GM18526 (cell line): ENCODE data around the gene FGFR3.

ENCODE experiments used
- POLR2A ChIP-seq: IDR thresholded peaks from 3 replicates; pipeline ENCODE4 v1.6.1; 2011; ENCODE audit not compliant: insufficient read length; ENCODE audit errors: extremely low read depth

The FGFR3 gene

DNA sequence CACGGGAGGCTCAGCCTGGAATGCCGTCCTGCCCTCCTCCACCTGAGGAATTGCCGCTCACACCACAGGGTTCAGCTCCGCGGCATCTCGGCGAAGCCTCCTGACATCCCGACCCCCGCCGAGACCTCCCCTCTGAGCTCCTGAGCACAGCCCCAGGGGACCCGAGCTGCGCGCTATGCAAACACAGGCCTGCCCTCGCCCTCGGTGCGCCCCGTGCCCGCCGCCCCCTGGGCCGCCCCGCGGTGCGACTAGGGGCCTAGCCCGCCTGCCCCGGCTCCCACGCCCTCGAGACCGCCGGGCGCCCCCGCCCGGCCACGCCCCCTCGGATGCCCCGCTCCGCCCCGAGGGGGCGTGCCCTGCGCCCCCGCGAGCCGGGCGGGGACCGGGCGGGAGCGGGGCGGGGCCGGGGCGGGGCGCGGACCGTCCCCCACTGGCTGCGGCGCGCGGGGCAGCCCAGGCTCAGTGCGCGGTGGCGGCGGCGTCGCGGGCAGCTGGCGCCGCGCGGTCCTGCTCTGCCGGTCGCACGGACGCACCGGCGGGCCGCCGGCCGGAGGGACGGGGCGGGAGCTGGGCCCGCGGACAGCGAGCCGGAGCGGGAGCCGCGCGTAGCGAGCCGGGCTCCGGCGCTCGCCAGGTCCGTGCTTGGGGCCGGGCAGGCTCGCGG is at the start of gene FGFR3:
FGFR3 (plus strand) TSS at position 462 of the 664 bp plus-strand sequence. CDS start 642 bp downstream, outside the sequence.
- no peak for TF ChIP-seq POLR2A

- no peak for TF ChIP-seq POLR2A
Measured at GRCh38 chr4:1743551-1743950, 49.5 kb upstream of the FGFR3 start.

DNA sequence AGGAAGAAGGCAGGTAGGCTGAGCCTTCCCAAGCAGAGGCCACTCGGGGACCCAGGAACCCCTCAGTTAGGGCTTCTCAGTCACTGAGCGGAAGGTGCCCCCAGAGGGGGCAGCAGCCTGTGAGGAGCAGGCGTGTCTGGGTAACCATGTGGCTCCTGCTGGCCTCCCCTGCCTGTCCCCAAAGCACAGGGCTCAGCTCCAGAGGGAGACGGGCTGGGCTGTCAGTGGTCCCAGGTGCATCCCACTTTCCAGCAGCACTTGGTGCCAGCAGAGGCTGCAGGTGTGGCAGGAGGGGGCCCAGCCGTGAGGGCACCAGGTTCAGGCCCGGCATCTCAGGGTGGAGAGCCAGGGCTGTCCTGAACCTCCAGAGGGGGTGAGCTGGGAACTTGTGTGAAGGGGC is 49.1 kb upstream of the FGFR3 start:
- TF ChIP-seq POLR2A = no peak

GRCh38 chr4:1744552-1744951 is 48.5 kb upstream of the FGFR3 start:
- no peak for TF ChIP-seq POLR2A

- no peak for TF ChIP-seq POLR2A
Measured at GRCh38 chr4:1745165-1745564, 47.9 kb upstream of the FGFR3 start.

DNA sequence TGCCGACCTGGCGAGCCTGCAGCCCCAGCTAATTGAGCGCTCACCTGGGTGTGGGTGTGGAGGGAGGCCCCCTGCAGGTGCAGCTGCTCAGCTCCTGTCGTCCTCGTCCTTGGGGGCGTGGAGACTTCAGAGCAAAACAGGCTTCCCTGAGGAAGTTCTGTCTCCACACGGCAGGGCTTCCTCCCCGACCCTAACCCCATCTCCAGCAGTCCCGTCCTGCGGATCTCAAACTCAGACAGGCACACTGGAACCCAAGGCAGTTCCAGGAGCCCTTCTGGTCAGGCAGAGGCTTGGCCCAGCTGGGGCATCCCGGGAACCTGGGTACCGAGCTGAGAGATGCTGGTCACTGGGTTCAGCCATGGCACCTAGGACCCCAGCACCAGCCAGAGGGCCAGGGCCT is 47.4 kb upstream of the FGFR3 start:
- TF ChIP-seq POLR2A = no peak

GRCh38 chr4:1746265-1746691 is 46.8 kb upstream of the FGFR3 start:
- no peak for TF ChIP-seq POLR2A

GRCh38 chr4:1746919-1747602 is 46.0 kb upstream of the FGFR3 start:
- TF ChIP-seq POLR2A = no peak

DNA sequence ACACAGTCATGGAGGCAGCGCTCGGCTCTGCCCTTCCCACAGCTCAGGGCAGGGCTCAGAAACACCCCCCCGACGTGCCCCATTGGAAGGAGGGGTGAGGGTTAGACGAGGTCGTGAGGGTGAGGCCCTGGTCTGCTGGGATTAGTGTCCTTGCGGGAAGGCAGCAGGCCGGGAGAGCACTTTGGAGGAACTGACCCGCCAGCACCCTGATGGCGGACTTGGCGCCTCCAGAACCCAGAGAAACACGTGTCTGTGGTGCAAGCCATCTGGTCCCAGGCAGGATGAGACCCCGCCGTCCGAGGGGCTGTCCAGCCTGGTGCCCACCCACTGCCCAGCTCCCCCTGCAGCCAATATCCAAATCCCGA is 45.5 kb upstream of the FGFR3 start:
- no peak for TF ChIP-seq POLR2A

- TF ChIP-seq POLR2A = no peak
Measured at GRCh38 chr4:1748465-1748995, 44.6 kb upstream of the FGFR3 start.

- TF ChIP-seq POLR2A = no peak
Measured at GRCh38 chr4:1749370-1749769, 43.7 kb upstream of the FGFR3 start.

DNA sequence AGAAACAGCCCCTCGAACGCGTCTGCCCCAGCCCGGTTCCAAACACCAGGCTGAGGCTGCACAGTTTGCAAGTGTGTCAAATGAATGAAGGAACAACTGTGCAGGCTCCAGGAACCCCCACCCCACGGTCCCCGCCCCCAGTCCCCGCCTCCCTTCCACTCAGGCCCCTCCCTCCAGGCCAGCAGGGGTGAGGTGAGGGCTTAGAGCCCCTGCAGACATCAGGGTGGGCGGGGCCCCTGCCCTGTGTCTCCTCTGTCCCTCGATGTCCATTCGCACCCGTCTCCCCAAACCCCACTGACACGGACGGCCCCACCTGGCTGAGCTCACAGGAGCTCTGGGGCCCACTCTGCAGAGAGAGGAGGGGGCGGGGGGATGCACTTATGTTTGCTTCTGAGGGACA is 43.3 kb upstream of the FGFR3 start:
- TF ChIP-seq POLR2A = no peak

DNA sequence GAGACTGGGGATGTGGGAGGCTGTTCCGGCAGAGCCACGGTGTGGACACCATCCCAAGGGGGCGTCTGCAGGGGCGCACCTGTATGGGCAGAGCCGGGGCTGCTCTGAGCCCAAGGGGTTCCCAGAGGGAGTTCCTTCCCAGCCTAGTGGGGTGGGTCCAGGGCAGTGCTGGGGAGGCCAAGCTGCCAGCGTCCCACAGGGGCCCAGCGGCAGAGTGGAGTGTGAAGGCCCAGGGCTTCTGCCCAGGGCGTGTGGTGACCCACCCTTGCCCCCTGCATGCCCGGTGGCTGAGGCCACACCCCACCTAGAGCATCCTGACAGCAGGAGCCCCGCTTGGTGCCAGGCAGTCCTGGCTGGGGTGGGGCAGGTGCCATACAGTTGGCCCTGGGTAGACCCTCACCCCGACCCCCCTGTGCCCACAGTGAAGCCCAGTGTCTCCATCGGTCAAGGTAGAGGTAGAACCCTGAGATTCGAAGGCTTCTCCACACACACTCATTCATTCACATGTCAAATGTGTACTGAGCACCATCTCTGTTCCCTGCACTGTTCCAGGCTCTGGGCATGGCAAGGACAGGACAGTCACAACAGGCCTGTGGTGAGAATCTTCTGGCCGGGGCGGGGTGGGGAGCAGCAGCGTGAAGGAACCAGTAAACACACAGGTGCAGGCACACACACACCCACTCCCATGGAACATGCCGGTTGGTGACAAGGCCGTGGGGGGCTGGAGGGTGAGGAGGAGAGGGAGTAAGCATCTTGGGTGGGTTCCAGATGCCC is 42.5 kb upstream of the FGFR3 start:
- no peak for TF ChIP-seq POLR2A

GRCh38 chr4:1751155-1751918 is 41.8 kb upstream of the FGFR3 start:
- no peak for TF ChIP-seq POLR2A

DNA sequence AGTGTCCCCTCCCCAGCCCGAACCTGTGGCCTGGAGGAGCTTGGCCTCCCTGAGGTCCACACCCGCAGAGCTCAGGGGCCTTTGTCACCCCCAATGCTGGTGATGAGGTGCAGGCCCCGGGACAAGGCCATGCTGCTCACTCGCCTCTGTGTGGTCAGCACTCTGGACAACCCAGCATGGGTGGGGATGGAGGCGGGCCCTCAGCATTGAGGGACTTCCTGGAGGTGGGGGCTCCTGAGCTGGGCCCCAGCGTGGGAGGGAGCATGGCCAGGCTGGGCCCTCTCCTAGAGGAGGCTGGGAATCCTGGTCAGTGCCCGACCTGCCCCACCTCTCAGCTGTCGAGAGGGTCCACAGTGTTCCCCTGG is 41.2 kb upstream of the FGFR3 start:
- TF ChIP-seq POLR2A = no peak
